Central memory CD8-positive, alpha-beta T cell (primary cell): ENCODE measurements around the gene TRMT11.
"Not testable (repeated sequence)": the region's sequence is repeated elsewhere in the genome, so short reads cannot be mapped to it uniquely, and the experiment has no call there.

Source experiments
- ATAC-seq: fragments of 150-1000 bp; cut with Tn5 transposase; replicated peaks from 2 replicates; pipeline ENCODE4 v1.10.0; 2022; ENCODE audit warnings: mild to moderate bottlenecking, moderate FRiP score, moderate number of reproducible peaks; ENCODE audit not compliant: poor library complexity, severe bottlenecking; ENCODE audit errors: extremely low read depth
- DNase-seq, 2 donors: peaks; one replicate each; pipeline ENCODE4 v3.0.0; 2021; ENCODE audit warnings: low spot score in 2 of 2
- H3K27ac Mint-ChIP-seq: one replicate; pipeline ENCODE4 v1.8.0; 2022; ENCODE audit warnings: low read depth, mild to moderate bottlenecking, moderate library complexity, mixed read lengths
- H3K27me3 Mint-ChIP-seq: one replicate; pipeline ENCODE4 v1.8.0; 2022; ENCODE audit warnings: mixed read lengths
- H3K36me3 Mint-ChIP-seq: one replicate; pipeline ENCODE4 v1.8.0; 2022; ENCODE audit warnings: mild to moderate bottlenecking, moderate library complexity, mixed read lengths; ENCODE audit not compliant: insufficient read depth
- H3K4me1 Mint-ChIP-seq: one replicate; pipeline ENCODE4 v1.8.0; 2022; ENCODE audit warnings: mixed read lengths
- H3K4me3 Mint-ChIP-seq: one replicate; pipeline ENCODE4 v1.8.0; 2022; ENCODE audit warnings: mild to moderate bottlenecking, moderate library complexity, mixed read lengths
- H3K9me3 Mint-ChIP-seq: one replicate; pipeline ENCODE4 v1.8.0; 2022; ENCODE audit warnings: mixed read lengths

The TRMT11 gene

GRCh38 chr6:126020305-126021050 lies 34.1 kb downstream of the TRMT11 start:
- peaks cover 36% of the 10 kb centered on the region for H3K36me3 Mint-ChIP-seq
- no peaks in the 10 kb centered on the region for H3K9me3 Mint-ChIP-seq
- H3K27ac Mint-ChIP-seq: no peak overlapping the region
- H3K4me3 Mint-ChIP-seq: no peak overlapping the region
- no peaks in the 10 kb centered on the region for H3K27me3 Mint-ChIP-seq
- DNase-seq: no peak
- H3K4me1 Mint-ChIP-seq: no peaks in the 10 kb centered on the region
- no peak for ATAC-seq

GRCh38 chr6:126023474-126023873 lies 37.1 kb downstream of the TRMT11 start:
- not testable (repeated sequence) for ATAC-seq, H3K9me3 Mint-ChIP-seq, H3K27me3 Mint-ChIP-seq, H3K27ac Mint-ChIP-seq, H3K4me1 Mint-ChIP-seq, DNase-seq, H3K4me3 Mint-ChIP-seq
- H3K36me3 Mint-ChIP-seq: peaks cover 41% of the 10 kb centered on the region

GRCh38 chr6:126026001-126026400 lies 39.7 kb downstream of the TRMT11 start:
- ATAC-seq (no peak), DNase-seq (no peak)
- Mint-ChIP-seq H3K27me3 (no peaks in the 10 kb centered on the region), H3K4me3 (no peak overlapping the region), H3K9me3 (no peaks in the 10 kb centered on the region), H3K36me3 (peaks cover 38% of the 10 kb centered on the region), H3K4me1 (no peaks in the 10 kb centered on the region), H3K27ac (no peak overlapping the region)

- H3K27ac Mint-ChIP-seq: no peak overlapping the region
- no peak for ATAC-seq
- H3K9me3 Mint-ChIP-seq: no peaks in the 10 kb centered on the region
- no peak overlapping the region for H3K4me3 Mint-ChIP-seq
- no peaks in the 10 kb centered on the region for H3K27me3 Mint-ChIP-seq
- no peak for DNase-seq
- H3K4me1 Mint-ChIP-seq: peaks cover 9% of the 10 kb centered on the region
- peaks cover 29% of the 10 kb centered on the region for H3K36me3 Mint-ChIP-seq
Measured at GRCh38 chr6:126027601-126028000, 41.3 kb downstream of the TRMT11 start.

- no peak for ATAC-seq
Measured at GRCh38 chr6:126030045-126030444, 43.7 kb downstream of the TRMT11 start.

GRCh38 chr6:126033696-126034095 lies 47.4 kb downstream of the TRMT11 start:
- no peaks in the 10 kb centered on the region for H3K9me3 Mint-ChIP-seq
- DNase-seq (no peak), ATAC-seq (no peak)
- H3K36me3 Mint-ChIP-seq: peaks cover 32% of the 10 kb centered on the region
- H3K4me1 Mint-ChIP-seq: peaks cover 15% of the 10 kb centered on the region
- no peak overlapping the region for H3K27ac Mint-ChIP-seq
- no peak overlapping the region for H3K4me3 Mint-ChIP-seq
- H3K27me3 Mint-ChIP-seq: no peaks in the 10 kb centered on the region

More at GRCh38 chr6:126030045-126030444, 43.7 kb downstream of the TRMT11 start:
- Mint-ChIP-seq H3K9me3 (no peaks in the 10 kb centered on the region), H3K4me1 (peaks cover 9% of the 10 kb centered on the region), H3K27ac (no peak overlapping the region), H3K27me3 (no peaks in the 10 kb centered on the region), H3K36me3 (peaks cover 25% of the 10 kb centered on the region), H3K4me3 (no peak overlapping the region)
- no peak for DNase-seq

GRCh38 chr6:126034656-126035055 lies 48.3 kb downstream of the TRMT11 start:
- DNase-seq: no peak
- peaks cover 15% of the 10 kb centered on the region for H3K4me1 Mint-ChIP-seq
- H3K36me3 Mint-ChIP-seq: peaks cover 32% of the 10 kb centered on the region
- no peaks in the 10 kb centered on the region for H3K27me3 Mint-ChIP-seq
- no peaks in the 10 kb centered on the region for H3K9me3 Mint-ChIP-seq
- H3K27ac Mint-ChIP-seq: no peak overlapping the region
- no peak overlapping the region for H3K4me3 Mint-ChIP-seq
- no peak for ATAC-seq

GRCh38 chr6:126035764-126036163 lies 49.4 kb downstream of the TRMT11 start:
- no peak for DNase-seq
- H3K9me3 Mint-ChIP-seq: no peaks in the 10 kb centered on the region
- peaks cover 15% of the 10 kb centered on the region for H3K4me1 Mint-ChIP-seq
- no peak for ATAC-seq
- no peaks in the 10 kb centered on the region for H3K27me3 Mint-ChIP-seq
- no peak overlapping the region for H3K27ac Mint-ChIP-seq
- no peak overlapping the region for H3K4me3 Mint-ChIP-seq
- H3K36me3 Mint-ChIP-seq: peaks cover 33% of the 10 kb centered on the region

GRCh38 chr6:126038234-126038633 lies 51.9 kb downstream of the TRMT11 start:
- Mint-ChIP-seq H3K27me3 (no peaks in the 10 kb centered on the region), H3K9me3 (no peaks in the 10 kb centered on the region), H3K4me3 (no peak overlapping the region), H3K27ac (no peak overlapping the region), H3K4me1 (peaks cover 6% of the 10 kb centered on the region), H3K36me3 (peaks cover 41% of the 10 kb centered on the region)
- no peak for DNase-seq
- ATAC-seq: no peak

GRCh38 chr6:126039284-126039683 lies 52.9 kb downstream of the TRMT11 start:
- H3K36me3 Mint-ChIP-seq: peaks cover 37% of the 10 kb centered on the region
- DNase-seq: no peak
- no peak for ATAC-seq
- H3K4me1 Mint-ChIP-seq: peaks cover 6% of the 10 kb centered on the region
- no peak overlapping the region for H3K4me3 Mint-ChIP-seq
- H3K27ac Mint-ChIP-seq: no peak overlapping the region
- H3K27me3 Mint-ChIP-seq: no peaks in the 10 kb centered on the region
- H3K9me3 Mint-ChIP-seq: no peaks in the 10 kb centered on the region

- no peaks in the 10 kb centered on the region for H3K9me3 Mint-ChIP-seq
- no peaks in the 10 kb centered on the region for H3K27me3 Mint-ChIP-seq
- ATAC-seq (no peak), DNase-seq (no peak)
- peaks cover 6% of the 10 kb centered on the region for H3K4me1 Mint-ChIP-seq
- no peak overlapping the region for H3K27ac Mint-ChIP-seq
- H3K4me3 Mint-ChIP-seq: no peak overlapping the region
- peaks cover 35% of the 10 kb centered on the region for H3K36me3 Mint-ChIP-seq
Measured at GRCh38 chr6:126040394-126040793, 54.1 kb downstream of the TRMT11 start.

GRCh38 chr6:126040826-126041225 lies 54.5 kb downstream of the TRMT11 start:
- ATAC-seq (no peak), DNase-seq (no peak)
- peaks cover 6% of the 10 kb centered on the region for H3K4me1 Mint-ChIP-seq
- no peaks in the 10 kb centered on the region for H3K9me3 Mint-ChIP-seq
- H3K4me3 Mint-ChIP-seq: no peak overlapping the region
- no peak overlapping the region for H3K27ac Mint-ChIP-seq
- no peaks in the 10 kb centered on the region for H3K27me3 Mint-ChIP-seq
- H3K36me3 Mint-ChIP-seq: peaks cover 33% of the 10 kb centered on the region

- Mint-ChIP-seq H3K36me3 (peaks cover 29% of the 10 kb centered on the region), H3K4me3 (no peak overlapping the region), H3K4me1 (no peaks in the 10 kb centered on the region), H3K27ac (no peak overlapping the region), H3K27me3 (no peaks in the 10 kb centered on the region), H3K9me3 (no peaks in the 10 kb centered on the region)
- ATAC-seq (no peak), DNase-seq (no peak)
Measured at GRCh38 chr6:126041516-126041915, 55.2 kb downstream of the TRMT11 start.
